C4-2B (cell line): ENCODE results near the gene BLOC1S4.

Experiments
- ZFX ChIP-seq: fragments of 450-650 bp; IDR thresholded peaks from 2 replicates; pipeline ENCODE4 v1.6.1; 2017
- TF ChIP-seq, protein P1 (sequence below): fragments of 450-650 bp; conservative IDR thresholded peaks from 2 replicates; pipeline ENCODE4 v1.5.1; 2017; ENCODE audit warnings: mild to moderate bottlenecking

GRCh38 chr4:6714954-6715353 is 1.0 kb upstream of the BLOC1S4 start:
- TF ChIP-seq, protein P1, sequence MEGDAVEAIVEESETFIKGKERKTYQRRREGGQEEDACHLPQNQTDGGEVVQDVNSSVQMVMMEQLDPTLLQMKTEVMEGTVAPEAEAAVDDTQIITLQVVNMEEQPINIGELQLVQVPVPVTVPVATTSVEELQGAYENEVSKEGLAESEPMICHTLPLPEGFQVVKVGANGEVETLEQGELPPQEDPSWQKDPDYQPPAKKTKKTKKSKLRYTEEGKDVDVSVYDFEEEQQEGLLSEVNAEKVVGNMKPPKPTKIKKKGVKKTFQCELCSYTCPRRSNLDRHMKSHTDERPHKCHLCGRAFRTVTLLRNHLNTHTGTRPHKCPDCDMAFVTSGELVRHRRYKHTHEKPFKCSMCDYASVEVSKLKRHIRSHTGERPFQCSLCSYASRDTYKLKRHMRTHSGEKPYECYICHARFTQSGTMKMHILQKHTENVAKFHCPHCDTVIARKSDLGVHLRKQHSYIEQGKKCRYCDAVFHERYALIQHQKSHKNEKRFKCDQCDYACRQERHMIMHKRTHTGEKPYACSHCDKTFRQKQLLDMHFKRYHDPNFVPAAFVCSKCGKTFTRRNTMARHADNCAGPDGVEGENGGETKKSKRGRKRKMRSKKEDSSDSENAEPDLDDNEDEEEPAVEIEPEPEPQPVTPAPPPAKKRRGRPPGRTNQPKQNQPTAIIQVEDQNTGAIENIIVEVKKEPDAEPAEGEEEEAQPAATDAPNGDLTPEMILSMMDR: no peak
- TF ChIP-seq ZFX: no peak
